ENCODE data around the gene PPP1CC. TPM values are rescaled to one million over a fixed set of nuclear protein-coding genes. Genes with fewer than 3 reads are reported as not detected.

PPP1CC gene
- total RNA-seq, 2 donors from 2014 or later, result 179 to 201 TPM

DNA sequence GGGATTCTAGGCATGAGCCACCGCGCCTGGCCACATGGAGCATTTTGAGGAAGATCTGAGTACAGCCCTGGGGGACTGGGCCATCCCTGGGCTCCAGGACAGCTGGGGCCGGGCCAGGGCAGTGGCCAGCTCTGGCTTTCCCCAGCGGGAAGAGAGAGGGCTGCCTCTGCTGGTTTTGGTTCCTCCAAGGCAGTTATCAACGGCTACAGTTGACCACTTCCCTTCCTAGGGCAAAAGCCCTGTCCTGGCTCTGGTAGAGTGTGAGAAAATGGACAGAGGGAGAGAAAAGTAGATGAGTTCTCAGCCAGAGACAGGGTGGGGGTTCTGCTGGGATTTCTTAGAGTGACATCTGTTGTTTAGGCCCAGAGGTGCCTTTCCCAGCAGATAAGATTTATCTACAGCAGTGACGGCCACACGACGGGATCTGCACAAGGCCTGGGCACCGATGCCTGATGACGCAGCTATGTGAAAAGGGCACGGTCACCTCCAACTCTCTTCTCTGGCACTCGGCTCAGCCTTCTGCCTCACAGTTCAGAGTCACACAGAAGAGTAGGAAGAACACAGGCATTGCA is 48.3 kb downstream of the PPP1CC start:
- Mint-ChIP-seq H3K4me3 (no peak overlapping the region), H3K4me1 (peaks cover 14% of the 10 kb centered on the region), H3K27ac (no peak overlapping the region), H3K36me3 (ENCODE audit: low read depth) (no peaks in the 10 kb centered on the region), H3K9me3 (no peaks in the 10 kb centered on the region), H3K27me3 (ENCODE audit: insufficient read depth) (peaks cover 4% of the 10 kb centered on the region)
- Histone ChIP-seq H3K9me3 (ENCODE audit: control insufficient read depth, low read length) (no peaks in the 10 kb centered on the region), H3K4me1 (ENCODE audit: control insufficient read depth, insufficient read depth, low read length) (peaks cover 5% of the 10 kb centered on the region), H3K27me3 (ENCODE audit: control insufficient read depth, insufficient read depth, low read length, poor library complexity, severe bottlenecking) (no peaks in the 10 kb centered on the region), H3K36me3 (ENCODE audit: control insufficient read depth, insufficient read depth, low read length) (no peaks in the 10 kb centered on the region), H3K9ac (ENCODE audit: extremely low read depth, low read length, poor library complexity, severe bottlenecking) (no peak overlapping the region), H3K27ac (ENCODE audit: low read depth, low read length) (no peak overlapping the region), H3K4me3 (ENCODE audit: low read length) (no peak overlapping the region)
- WGBS, 2 experiments (ENCODE audit: insufficient coverage in 1 of 2, insufficient read length in 1 of 2), result 89 to 100% methylated on average over 5 to 12 of the region's 12 CpGs
- TF ChIP-seq, protein P1, sequence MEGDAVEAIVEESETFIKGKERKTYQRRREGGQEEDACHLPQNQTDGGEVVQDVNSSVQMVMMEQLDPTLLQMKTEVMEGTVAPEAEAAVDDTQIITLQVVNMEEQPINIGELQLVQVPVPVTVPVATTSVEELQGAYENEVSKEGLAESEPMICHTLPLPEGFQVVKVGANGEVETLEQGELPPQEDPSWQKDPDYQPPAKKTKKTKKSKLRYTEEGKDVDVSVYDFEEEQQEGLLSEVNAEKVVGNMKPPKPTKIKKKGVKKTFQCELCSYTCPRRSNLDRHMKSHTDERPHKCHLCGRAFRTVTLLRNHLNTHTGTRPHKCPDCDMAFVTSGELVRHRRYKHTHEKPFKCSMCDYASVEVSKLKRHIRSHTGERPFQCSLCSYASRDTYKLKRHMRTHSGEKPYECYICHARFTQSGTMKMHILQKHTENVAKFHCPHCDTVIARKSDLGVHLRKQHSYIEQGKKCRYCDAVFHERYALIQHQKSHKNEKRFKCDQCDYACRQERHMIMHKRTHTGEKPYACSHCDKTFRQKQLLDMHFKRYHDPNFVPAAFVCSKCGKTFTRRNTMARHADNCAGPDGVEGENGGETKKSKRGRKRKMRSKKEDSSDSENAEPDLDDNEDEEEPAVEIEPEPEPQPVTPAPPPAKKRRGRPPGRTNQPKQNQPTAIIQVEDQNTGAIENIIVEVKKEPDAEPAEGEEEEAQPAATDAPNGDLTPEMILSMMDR (conservative IDR thresholded peaks at IDR 0.05), result no peak
- no peak for DNase-seq

DNA sequence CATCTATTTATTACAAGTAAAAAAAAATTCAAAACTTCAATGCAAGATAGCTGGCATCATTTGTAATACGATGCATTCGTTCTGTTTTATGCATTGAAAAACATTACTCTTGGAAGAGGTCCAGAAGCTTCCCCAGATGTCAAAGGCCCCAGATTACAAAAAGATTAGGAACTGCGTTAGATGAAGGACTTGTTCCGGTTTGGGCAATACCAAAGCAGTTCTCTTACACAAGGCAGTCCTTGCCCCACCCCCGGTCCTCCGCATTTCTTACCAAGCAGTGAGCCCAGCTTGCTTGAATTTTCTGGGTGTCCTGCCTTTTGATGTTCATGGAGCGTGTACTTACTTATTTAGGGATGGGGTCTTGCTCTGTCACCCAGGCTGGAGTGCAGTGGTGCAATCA is 49.0 kb downstream of the PPP1CC start:
- H3K27ac Mint-ChIP-seq, result no peak overlapping the region
- DNase-seq, result no peak
- Histone ChIP-seq H3K27ac (ENCODE audit: low read depth, low read length) (no peak overlapping the region), H3K36me3 (ENCODE audit: control insufficient read depth, insufficient read depth, low read length) (no peaks in the 10 kb centered on the region), H3K4me3 (ENCODE audit: low read length) (no peak overlapping the region), H3K4me1 (ENCODE audit: control insufficient read depth, insufficient read depth, low read length) (peaks cover 5% of the 10 kb centered on the region), H3K9ac (ENCODE audit: extremely low read depth, low read length, poor library complexity, severe bottlenecking) (no peak overlapping the region), H3K27me3 (ENCODE audit: control insufficient read depth, insufficient read depth, low read length, poor library complexity, severe bottlenecking) (no peaks in the 10 kb centered on the region), H3K9me3 (ENCODE audit: control insufficient read depth, low read length) (no peaks in the 10 kb centered on the region)
- TF ChIP-seq, protein P1 (conservative IDR thresholded peaks at IDR 0.05), result no peak
- no peaks in the 10 kb centered on the region for H3K36me3 Mint-ChIP-seq (ENCODE audit: low read depth)
- peaks cover 4% of the 10 kb centered on the region for H3K27me3 Mint-ChIP-seq (ENCODE audit: insufficient read depth)
- WGBS, 2 experiments (ENCODE audit: insufficient coverage in 1 of 2, insufficient read length in 1 of 2), result 93 to 94% methylated on average over 5 to 7 of the region's 7 CpGs
- no peak overlapping the region for H3K4me3 Mint-ChIP-seq
- peaks cover 15% of the 10 kb centered on the region for H3K4me1 Mint-ChIP-seq
- no peaks in the 10 kb centered on the region for H3K9me3 Mint-ChIP-seq

DNA sequence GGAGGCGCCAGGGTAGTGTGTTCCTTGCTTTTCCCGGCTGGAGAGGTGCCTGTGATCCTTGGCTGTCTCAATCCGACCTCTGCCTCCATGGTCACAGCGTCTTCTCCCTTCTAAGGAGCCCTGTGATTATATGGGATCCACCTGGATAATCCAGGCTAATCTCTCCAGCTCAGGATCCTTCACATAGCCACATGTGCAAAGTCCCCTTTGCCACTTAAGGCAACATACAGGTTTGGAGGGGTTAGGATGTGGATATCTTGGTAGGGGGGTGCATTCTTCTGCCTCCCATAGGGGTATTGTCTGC is 52.6 kb downstream of the PPP1CC start:
- no peak overlapping the region for H3K27ac ChIP-seq (ENCODE audit: low read depth, low read length)
- Mint-ChIP-seq H3K4me3 (peak overlapping the region; percentile 66), H3K9me3 (peaks cover 3% of the 10 kb centered on the region), H3K36me3 (ENCODE audit: low read depth) (peaks cover 11% of the 10 kb centered on the region), H3K27me3 (ENCODE audit: insufficient read depth) (peaks cover 28% of the 10 kb centered on the region), H3K27ac (peak overlapping the region; percentile 96), H3K4me1 (peaks cover 15% of the 10 kb centered on the region)
- 75 to 81% methylated on average over 3 to 4 of the region's 4 CpGs for WGBS, 2 experiments (ENCODE audit: insufficient coverage in 1 of 2, insufficient read length in 1 of 2)
- no peak for DNase-seq
- H3K36me3 ChIP-seq (ENCODE audit: control insufficient read depth, insufficient read depth, low read length), result no peaks in the 10 kb centered on the region
- no peak overlapping the region for H3K4me3 ChIP-seq (ENCODE audit: low read length)
- no peak overlapping the region for H3K9ac ChIP-seq (ENCODE audit: extremely low read depth, low read length, poor library complexity, severe bottlenecking)
- H3K27me3 ChIP-seq (ENCODE audit: control insufficient read depth, insufficient read depth, low read length, poor library complexity, severe bottlenecking), result peaks cover 20% of the 10 kb centered on the region
- TF ChIP-seq, protein P1 (conservative IDR thresholded peaks at IDR 0.05), result no peak
- H3K9me3 ChIP-seq (ENCODE audit: control insufficient read depth, low read length), result no peaks in the 10 kb centered on the region
- H3K4me1 ChIP-seq (ENCODE audit: control insufficient read depth, insufficient read depth, low read length), result peaks cover 5% of the 10 kb centered on the region
